Mesendoderm (in vitro differentiated cells): ENCODE data around the gene NLGN1.

Source experiments
- DNase-seq: peaks from one replicate; pipeline ENCODE4 v3.0.0; 2013
- H2AK5ac ChIP-seq: 2 replicates; pipeline ENCODE4 v1.6.1; 2013; ENCODE audit warnings: low read length, inconsistent platforms
- H2BK120ac ChIP-seq: 2 replicates; pipeline ENCODE4 v1.6.1; 2013; ENCODE audit warnings: low read depth, mild to moderate bottlenecking, low read length, moderate library complexity, mixed read lengths
- H2BK15ac ChIP-seq: replicated peaks from 2 replicates; pipeline ENCODE4 v1.6.1; 2013; ENCODE audit warnings: low read depth, mild to moderate bottlenecking, moderate library complexity
- H2BK5ac ChIP-seq: 2 replicates; pipeline ENCODE4 v1.6.1; 2013; ENCODE audit warnings: low read length, inconsistent platforms
- H3K18ac ChIP-seq: 2 replicates; pipeline ENCODE4 v1.6.1; 2013; ENCODE audit warnings: mild to moderate bottlenecking, low read length, mixed read lengths
- H3K23ac ChIP-seq: one replicate; pipeline ENCODE4 v1.6.1; 2013; ENCODE audit warnings: low read length
- H3K27ac ChIP-seq: 2 replicates; pipeline ENCODE4 v1.5.1; 2013; ENCODE audit warnings: low read depth, mild to moderate bottlenecking, inconsistent platforms, low read length, moderate library complexity
- H3K27me3 ChIP-seq: 2 replicates; pipeline ENCODE4 v1.6.1; 2013; ENCODE audit warnings: low read length, control low read depth, mild to moderate bottlenecking, inconsistent platforms; ENCODE audit not compliant: insufficient read depth, poor library complexity
- H3K36me3 ChIP-seq: 2 replicates; pipeline ENCODE4 v1.6.1; 2013; ENCODE audit warnings: low read length, inconsistent platforms; ENCODE audit not compliant: control insufficient read depth, insufficient read depth
- H3K4ac ChIP-seq: one replicate; pipeline ENCODE4 v1.6.1; 2013; ENCODE audit warnings: low read depth, mild to moderate bottlenecking, low read length, moderate library complexity
- H3K4me1 ChIP-seq: 2 replicates; pipeline ENCODE4 v1.6.1; 2013; ENCODE audit warnings: low read depth, low read length, inconsistent platforms; ENCODE audit not compliant: control insufficient read depth
- H3K4me2 ChIP-seq: 2 replicates; pipeline ENCODE4 v1.6.1; 2013; ENCODE audit warnings: low read length
- H3K4me3 ChIP-seq: 2 replicates; pipeline ENCODE4 v1.5.1; 2013; ENCODE audit warnings: mild to moderate bottlenecking, low read length
- H3K56ac ChIP-seq: one replicate; pipeline ENCODE4 v1.6.1; 2013; ENCODE audit warnings: low read length
- H3K79me1 ChIP-seq: 2 replicates; pipeline ENCODE4 v1.6.1; 2013; ENCODE audit warnings: low read length, inconsistent platforms
- H3K79me2 ChIP-seq: 2 replicates; pipeline ENCODE4 v1.6.1; 2013; ENCODE audit warnings: mild to moderate bottlenecking, low read length; ENCODE audit not compliant: control insufficient read depth, insufficient read depth
- H3K9ac ChIP-seq: 2 replicates; pipeline ENCODE4 v1.6.1; 2013; ENCODE audit warnings: low read length, inconsistent platforms
- H4K5ac ChIP-seq: one replicate; pipeline ENCODE4 v1.6.1; 2013; ENCODE audit warnings: low read length
- H4K8ac ChIP-seq: one replicate; pipeline ENCODE4 v1.6.1; 2013; ENCODE audit warnings: low read depth, mild to moderate bottlenecking, control low read depth, low read length, moderate library complexity
- WGBS: extraction: QIAGEN DNeasy Blood & Tissue Kit; methylation state at CpG from one replicate; pipeline ENCODE4 v1.1.7; 2013; ENCODE audit warnings: low lambda C conversion rate, missing lambda C conversion rate; ENCODE audit not compliant: insufficient coverage; ENCODE audit errors: extremely low coverage; 5-methylcytosine and 5-hydroxymethylcytosine counted together

NLGN1 gene

DNA sequence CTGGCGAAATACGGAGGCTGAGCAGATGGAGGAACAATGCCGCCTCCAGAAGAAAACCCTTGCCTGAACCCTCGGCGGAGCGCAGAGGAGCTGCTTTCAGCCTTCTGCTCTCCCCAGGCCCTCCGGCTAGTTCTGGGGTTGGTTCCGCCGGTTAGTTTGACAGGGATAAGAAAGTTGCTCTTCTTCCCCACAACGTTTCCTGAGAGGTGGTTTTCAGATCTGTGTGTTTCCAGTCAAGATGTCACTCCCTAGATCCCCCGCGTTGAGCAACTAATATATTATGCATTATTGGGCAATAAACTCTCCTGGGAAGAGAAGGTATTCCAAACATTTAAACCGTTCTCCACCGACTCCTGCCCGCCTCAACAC lies 551 bp downstream of the NLGN1 start:
- Histone ChIP-seq H3K4ac (no peak overlapping the region), H4K8ac (no peak overlapping the region), H4K5ac (no peak overlapping the region), H3K4me2 (peak overlapping the region; percentile 64), H3K79me2 (no peaks in the 10 kb centered on the region), H3K27me3 (no peaks in the 10 kb centered on the region), H2BK5ac (no peak overlapping the region), H2AK5ac (no peak overlapping the region), H3K23ac (no peak overlapping the region), H3K36me3 (no peaks in the 10 kb centered on the region), H3K4me3 (peak overlapping the region; percentile 66), H2BK120ac (no peak overlapping the region), H3K56ac (peak overlapping the region; percentile 89), H3K18ac (no peak overlapping the region), H3K27ac (peak overlapping the region; percentile 15), H3K79me1 (no peaks in the 10 kb centered on the region), H3K4me1 (peaks cover 1% of the 10 kb centered on the region), H3K9ac (peak overlapping the region; percentile 72), H2BK15ac (no peak overlapping the region)
- DNase-seq, result peak; percentile 79
- WGBS, result no CpG with 5 or more reads among the region's 15 CpGs

- no peak overlapping the region for H2BK5ac ChIP-seq
- DNase-seq, result no peak
- no peak overlapping the region for H4K5ac ChIP-seq
- peaks cover 1% of the 10 kb centered on the region for H3K4me1 ChIP-seq
- H3K36me3 ChIP-seq, result no peaks in the 10 kb centered on the region
- H2BK120ac ChIP-seq, result no peak overlapping the region
- H3K56ac ChIP-seq, result no peak overlapping the region
- no peaks in the 10 kb centered on the region for H3K79me1 ChIP-seq
- no peak overlapping the region for H3K9ac ChIP-seq
- no peaks in the 10 kb centered on the region for H3K79me2 ChIP-seq
- no peak overlapping the region for H3K4me2 ChIP-seq
- H3K4me3 ChIP-seq, result no peak overlapping the region
- no peak overlapping the region for H2BK15ac ChIP-seq
- no peaks in the 10 kb centered on the region for H3K27me3 ChIP-seq
- H2AK5ac ChIP-seq, result no peak overlapping the region
- H3K27ac ChIP-seq, result no peak overlapping the region
- no peak overlapping the region for H3K18ac ChIP-seq
- WGBS, result no CpG with 5 or more reads among the region's 1 CpG
- H3K4ac ChIP-seq, result no peak overlapping the region
- no peak overlapping the region for H4K8ac ChIP-seq
- H3K23ac ChIP-seq, result no peak overlapping the region
These were observed 1.5 kb downstream of the NLGN1 start for GRCh38 chr3:173399044-173399443.

DNA sequence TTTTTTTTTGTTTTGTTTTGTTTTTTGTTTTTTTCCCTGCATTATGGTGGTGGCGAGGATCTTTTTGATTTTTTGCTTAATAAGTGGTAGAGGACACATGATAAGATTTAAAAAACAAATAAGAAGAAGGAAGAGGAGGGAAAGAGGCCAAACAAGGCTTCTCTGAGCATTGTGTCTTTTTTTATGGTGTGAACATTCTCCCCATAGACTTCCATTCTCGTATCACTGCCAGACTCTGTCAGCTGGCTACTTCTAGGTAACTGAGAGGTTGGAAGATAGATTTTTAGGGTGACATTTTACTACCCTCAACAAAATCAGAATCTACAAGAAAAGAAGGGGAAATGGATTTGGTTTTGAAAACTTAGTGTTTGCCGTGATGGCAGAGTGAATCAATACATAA lies 3.8 kb downstream of the NLGN1 start:
- Histone ChIP-seq H2BK15ac (no peak overlapping the region), H4K8ac (no peak overlapping the region), H3K4me1 (no peaks in the 10 kb centered on the region), H3K36me3 (no peaks in the 10 kb centered on the region), H3K23ac (no peak overlapping the region), H2BK120ac (no peak overlapping the region), H3K4ac (no peak overlapping the region), H3K79me2 (no peaks in the 10 kb centered on the region), H2AK5ac (no peak overlapping the region), H2BK5ac (no peak overlapping the region), H3K27me3 (no peaks in the 10 kb centered on the region), H3K56ac (no peak overlapping the region), H3K4me2 (no peak overlapping the region), H3K4me3 (no peak overlapping the region), H3K18ac (no peak overlapping the region), H3K9ac (no peak overlapping the region), H3K27ac (no peak overlapping the region), H3K79me1 (no peaks in the 10 kb centered on the region), H4K5ac (no peak overlapping the region)
- no CpG with 5 or more reads among the region's 3 CpGs for WGBS
- DNase-seq, result no peak

DNA sequence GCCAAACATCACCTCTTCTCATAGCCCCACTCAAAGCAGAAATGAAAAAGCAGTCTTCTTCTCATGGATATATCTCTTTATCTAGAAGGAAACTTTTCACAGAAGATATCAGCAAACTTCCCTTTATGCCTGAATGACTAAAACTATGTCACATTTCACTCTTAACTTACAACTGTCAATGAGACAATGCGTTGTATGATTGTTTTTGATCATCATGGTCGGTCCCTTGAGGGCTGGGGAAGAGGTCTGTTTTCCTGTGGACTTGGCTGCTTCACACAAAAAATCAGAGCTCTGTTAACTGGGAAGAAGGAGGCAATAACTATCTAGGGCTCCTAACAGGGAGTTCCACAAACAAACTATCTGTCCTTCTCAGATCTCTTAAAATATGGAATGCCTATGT lies 5.1 kb downstream of the NLGN1 start:
- H3K56ac ChIP-seq, result no peak overlapping the region
- H3K27me3 ChIP-seq, result no peaks in the 10 kb centered on the region
- H3K9ac ChIP-seq, result no peak overlapping the region
- H3K4me3 ChIP-seq, result no peak overlapping the region
- H3K4me1 ChIP-seq, result no peaks in the 10 kb centered on the region
- DNase-seq, result peak; percentile 21
- WGBS, result no CpG with 5 or more reads among the region's 2 CpGs
- no peak overlapping the region for H3K4me2 ChIP-seq
- H3K27ac ChIP-seq, result no peak overlapping the region
- H3K79me1 ChIP-seq, result no peaks in the 10 kb centered on the region
- no peak overlapping the region for H4K5ac ChIP-seq
- no peak overlapping the region for H2AK5ac ChIP-seq
- H2BK15ac ChIP-seq, result no peak overlapping the region
- no peaks in the 10 kb centered on the region for H3K36me3 ChIP-seq
- H4K8ac ChIP-seq, result no peak overlapping the region
- no peak overlapping the region for H2BK120ac ChIP-seq
- no peak overlapping the region for H3K4ac ChIP-seq
- no peak overlapping the region for H2BK5ac ChIP-seq
- H3K23ac ChIP-seq, result no peak overlapping the region
- no peak overlapping the region for H3K18ac ChIP-seq
- no peaks in the 10 kb centered on the region for H3K79me2 ChIP-seq

DNA sequence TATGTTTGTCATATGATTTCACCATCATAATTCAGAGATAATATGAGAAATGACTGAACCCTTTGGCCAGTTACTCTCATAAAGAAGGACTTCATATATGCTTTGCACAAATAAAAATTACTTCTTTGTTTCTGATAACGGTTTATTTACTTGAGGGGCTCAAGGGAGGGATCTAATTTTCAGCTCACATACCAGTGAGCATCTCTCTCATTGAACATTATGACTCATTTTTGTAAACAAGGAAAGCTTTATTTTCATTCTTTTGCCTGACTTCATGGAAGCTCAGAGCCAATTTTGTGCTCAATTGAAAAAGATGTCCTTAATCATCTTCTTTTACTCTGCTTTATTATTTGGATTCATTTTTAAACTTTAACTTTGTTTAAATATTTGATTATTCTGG lies 5.8 kb downstream of the NLGN1 start:
- Histone ChIP-seq H2BK15ac (no peak overlapping the region), H2BK5ac (no peak overlapping the region), H3K27me3 (no peaks in the 10 kb centered on the region), H3K36me3 (no peaks in the 10 kb centered on the region), H3K56ac (no peak overlapping the region), H3K4me1 (no peaks in the 10 kb centered on the region), H3K79me2 (no peaks in the 10 kb centered on the region), H3K9ac (no peak overlapping the region), H3K79me1 (no peaks in the 10 kb centered on the region), H3K4me2 (no peak overlapping the region), H3K23ac (no peak overlapping the region), H3K4me3 (no peak overlapping the region), H4K5ac (no peak overlapping the region), H2AK5ac (no peak overlapping the region), H2BK120ac (no peak overlapping the region), H3K18ac (no peak overlapping the region), H3K4ac (no peak overlapping the region), H4K8ac (no peak overlapping the region), H3K27ac (no peak overlapping the region)
- WGBS, result no CpG with 5 or more reads among the region's 1 CpG
- DNase-seq, result no peak

- Histone ChIP-seq H4K5ac (no peak overlapping the region), H3K56ac (no peak overlapping the region), H3K79me2 (no peaks in the 10 kb centered on the region), H3K4me3 (no peak overlapping the region), H3K79me1 (no peaks in the 10 kb centered on the region), H2BK15ac (no peak overlapping the region), H4K8ac (no peak overlapping the region), H3K18ac (no peak overlapping the region), H3K4me2 (no peak overlapping the region), H3K9ac (no peak overlapping the region), H3K27ac (no peak overlapping the region), H3K23ac (no peak overlapping the region), H3K27me3 (no peaks in the 10 kb centered on the region), H3K36me3 (no peaks in the 10 kb centered on the region), H3K4ac (no peak overlapping the region), H3K4me1 (no peaks in the 10 kb centered on the region), H2BK5ac (no peak overlapping the region), H2BK120ac (no peak overlapping the region), H2AK5ac (no peak overlapping the region)
- no peak for DNase-seq
- no CpG with 5 or more reads among the region's 1 CpG for WGBS
These were observed 6.6 kb downstream of the NLGN1 start for GRCh38 chr3:173404156-173404555.
